Neural progenitor cell (in vitro differentiated cells): ENCODE results near the gene KLHL29. TPM values are rescaled to one million over a fixed set of nuclear protein-coding genes. Genes with fewer than 3 reads are reported as not detected.

Experiments
- DNase-seq: peaks from one replicate; pipeline ENCODE4 v3.0.0-alpha.2; 2016; ENCODE audit warnings: low spot score
- H2AFZ ChIP-seq: fragments of 200-600 bp; sonication (generic); replicated peaks from 2 replicates; pipeline ENCODE4 v1.6.1; 2016; ENCODE audit warnings: antibody characterized with exemption
- H3F3A ChIP-seq: fragments of 200-600 bp; sonication (generic); 2 replicates; pipeline ENCODE4 v1.6.1; 2016; ENCODE audit warnings: antibody characterized with exemption, low read depth
- H3K27ac ChIP-seq: fragments of 200-600 bp; sonication (generic); 2 replicates; pipeline ENCODE4 v1.5.1; 2016; ENCODE audit warnings: mild to moderate bottlenecking
- H3K27me3 ChIP-seq: fragments of 200-600 bp; sonication (generic); 2 replicates; pipeline ENCODE4 v1.6.1; 2016; ENCODE audit warnings: mild to moderate bottlenecking, moderate library complexity
- H3K36me3 ChIP-seq: fragments of 200-600 bp; sonication (generic); 2 replicates; pipeline ENCODE4 v1.5.1; 2016
- H3K4me1 ChIP-seq: fragments of 200-600 bp; sonication (generic); 2 replicates; pipeline ENCODE4 v1.6.1; 2016; ENCODE audit warnings: mixed run types
- H3K4me2 ChIP-seq: fragments of 200-600 bp; sonication (generic); 2 replicates; pipeline ENCODE4 v1.6.1; 2016
- H3K4me3 ChIP-seq: fragments of 200-600 bp; sonication (generic); 2 replicates; pipeline ENCODE4 v1.5.1; 2016
- H3K79me2 ChIP-seq: fragments of 200-600 bp; sonication (generic); 2 replicates; pipeline ENCODE4 v1.6.1; 2016; ENCODE audit warnings: low read depth
- H3K9ac ChIP-seq: fragments of 200-600 bp; sonication (generic); 2 replicates; pipeline ENCODE4 v1.6.1; 2016
- H3K9me3 ChIP-seq: fragments of 200-600 bp; sonication (generic); 2 replicates; pipeline ENCODE4 v1.5.1; 2016; ENCODE audit warnings: low read depth
- H4K20me1 ChIP-seq: fragments of 200-600 bp; sonication (generic); 2 replicates; pipeline ENCODE4 v1.6.1; 2016; ENCODE audit warnings: low read depth
- H3K27ac Mint-ChIP-seq: 3 replicates; pipeline ENCODE4 v1.8.0; 2021; ENCODE audit warnings: mixed read lengths
- H3K27me3 Mint-ChIP-seq: 2 replicates; pipeline ENCODE4 v1.8.0; 2022; ENCODE audit warnings: low read depth, mild to moderate bottlenecking, inconsistent platforms, moderate library complexity, mixed read lengths; ENCODE audit not compliant: insufficient read depth
- H3K36me3 Mint-ChIP-seq: 3 replicates; pipeline ENCODE4 v1.8.0; 2021; ENCODE audit warnings: mixed read lengths
- H3K4me1 Mint-ChIP-seq: 3 replicates; pipeline ENCODE4 v1.8.0; 2021; ENCODE audit warnings: mixed read lengths
- H3K4me3 Mint-ChIP-seq: 3 replicates; pipeline ENCODE4 v1.8.0; 2021; ENCODE audit warnings: mild to moderate bottlenecking, moderate library complexity, mixed read lengths
- H3K9me3 Mint-ChIP-seq: 3 replicates; pipeline ENCODE4 v1.8.0; 2020; ENCODE audit warnings: mixed read lengths
- EZH2 ChIP-seq: fragments of 200-600 bp; sonication (generic); IDR thresholded peaks from 2 replicates; pipeline ENCODE4 v1.6.1; 2017; ENCODE audit warnings: antibody characterized with exemption, mild to moderate bottlenecking, moderate library complexity
- EZH2phosphoT487 ChIP-seq: fragments of 200-600 bp; sonication (generic); IDR thresholded peaks from 2 replicates; pipeline ENCODE4 v1.6.1; 2017; ENCODE audit warnings: antibody characterized with exemption
- total RNA-seq: library from RNA; depleted of rRNA; stranded (reverse); fragments of >200 nt; gene quantifications from 2 replicates; pipeline ENCODE4 v1.2.3, GENCODE V29; 2015; ENCODE audit warnings: low replicate concordance
- TF ChIP-seq, protein P1 (sequence below): fragments of 200-600 bp; sonication (generic); IDR thresholded peaks from 2 replicates; pipeline ENCODE4 v1.5.1; 2017; ENCODE audit warnings: antibody characterized with exemption, mild to moderate bottlenecking

The KLHL29 gene
- total RNA-seq, 1 donor from 2014 or later = 1.6 TPM

DNA sequence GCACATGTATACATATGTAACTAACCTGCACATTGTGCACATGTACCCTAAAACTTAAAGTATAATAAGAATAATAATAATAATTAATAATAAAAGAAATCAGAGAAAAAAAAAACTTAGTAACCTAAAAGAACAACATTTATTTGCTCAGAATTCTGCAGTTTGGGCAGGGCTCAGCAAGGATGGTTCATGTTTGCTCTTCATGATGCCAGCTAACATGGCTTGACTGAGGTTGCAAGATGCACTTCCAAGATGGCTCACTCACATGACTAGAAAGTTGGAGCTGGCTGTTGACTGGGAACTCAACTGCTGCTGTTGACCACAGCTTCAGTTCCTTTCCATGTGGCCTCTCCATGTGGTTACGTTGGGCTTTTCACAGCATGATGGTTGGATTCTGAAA lies 56.4 kb downstream of the KLHL29 start:
- peaks cover 4% of the 10 kb centered on the region for H3K36me3 Mint-ChIP-seq
- no peak overlapping the region for H3K27ac Mint-ChIP-seq
- Histone ChIP-seq H3K9me3 (peaks cover 4% of the 10 kb centered on the region), H3K79me2 (no peaks in the 10 kb centered on the region), H2AFZ (no peak overlapping the region), H3K9ac (no peak overlapping the region), H3K27ac (no peak overlapping the region), H3K27me3 (no peaks in the 10 kb centered on the region), H3F3A (no peaks in the 10 kb centered on the region), H4K20me1 (no peaks in the 10 kb centered on the region), H3K36me3 (no peaks in the 10 kb centered on the region), H3K4me1 (no peaks in the 10 kb centered on the region), H3K4me3 (no peak overlapping the region), H3K4me2 (no peak overlapping the region)
- H3K27me3 Mint-ChIP-seq = no peaks in the 10 kb centered on the region
- TF ChIP-seq EZH2phosphoT487 = no peak
- peaks cover 3% of the 10 kb centered on the region for H3K4me1 Mint-ChIP-seq
- no peak for DNase-seq
- H3K9me3 Mint-ChIP-seq = peaks cover 9% of the 10 kb centered on the region
- no peak overlapping the region for H3K4me3 Mint-ChIP-seq

DNA sequence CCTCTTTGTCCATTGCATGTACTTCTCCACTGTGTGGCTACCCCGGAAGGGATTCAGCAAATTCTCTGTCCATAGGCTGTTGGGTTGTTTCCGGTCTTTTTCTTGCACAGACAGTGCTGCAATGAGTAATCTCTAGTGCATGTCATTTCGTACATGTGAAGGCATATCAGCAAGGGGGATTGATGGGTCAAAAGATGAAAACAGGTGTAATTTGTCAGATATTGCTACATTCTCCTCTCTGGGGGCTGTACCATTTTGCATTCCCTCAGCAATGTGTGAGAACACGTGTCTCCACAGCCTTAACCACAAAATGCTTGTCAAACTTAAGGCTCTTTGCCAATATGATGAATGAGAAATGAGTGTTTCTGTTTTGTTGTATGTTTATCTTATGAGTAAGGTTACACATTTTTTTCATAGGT lies 60.5 kb downstream of the KLHL29 start:
- TF ChIP-seq EZH2phosphoT487 (no peak), EZH2 (no peak)
- TF ChIP-seq, protein P1, sequence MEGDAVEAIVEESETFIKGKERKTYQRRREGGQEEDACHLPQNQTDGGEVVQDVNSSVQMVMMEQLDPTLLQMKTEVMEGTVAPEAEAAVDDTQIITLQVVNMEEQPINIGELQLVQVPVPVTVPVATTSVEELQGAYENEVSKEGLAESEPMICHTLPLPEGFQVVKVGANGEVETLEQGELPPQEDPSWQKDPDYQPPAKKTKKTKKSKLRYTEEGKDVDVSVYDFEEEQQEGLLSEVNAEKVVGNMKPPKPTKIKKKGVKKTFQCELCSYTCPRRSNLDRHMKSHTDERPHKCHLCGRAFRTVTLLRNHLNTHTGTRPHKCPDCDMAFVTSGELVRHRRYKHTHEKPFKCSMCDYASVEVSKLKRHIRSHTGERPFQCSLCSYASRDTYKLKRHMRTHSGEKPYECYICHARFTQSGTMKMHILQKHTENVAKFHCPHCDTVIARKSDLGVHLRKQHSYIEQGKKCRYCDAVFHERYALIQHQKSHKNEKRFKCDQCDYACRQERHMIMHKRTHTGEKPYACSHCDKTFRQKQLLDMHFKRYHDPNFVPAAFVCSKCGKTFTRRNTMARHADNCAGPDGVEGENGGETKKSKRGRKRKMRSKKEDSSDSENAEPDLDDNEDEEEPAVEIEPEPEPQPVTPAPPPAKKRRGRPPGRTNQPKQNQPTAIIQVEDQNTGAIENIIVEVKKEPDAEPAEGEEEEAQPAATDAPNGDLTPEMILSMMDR = no peak
- H3K4me3 ChIP-seq = no peak overlapping the region

DNA sequence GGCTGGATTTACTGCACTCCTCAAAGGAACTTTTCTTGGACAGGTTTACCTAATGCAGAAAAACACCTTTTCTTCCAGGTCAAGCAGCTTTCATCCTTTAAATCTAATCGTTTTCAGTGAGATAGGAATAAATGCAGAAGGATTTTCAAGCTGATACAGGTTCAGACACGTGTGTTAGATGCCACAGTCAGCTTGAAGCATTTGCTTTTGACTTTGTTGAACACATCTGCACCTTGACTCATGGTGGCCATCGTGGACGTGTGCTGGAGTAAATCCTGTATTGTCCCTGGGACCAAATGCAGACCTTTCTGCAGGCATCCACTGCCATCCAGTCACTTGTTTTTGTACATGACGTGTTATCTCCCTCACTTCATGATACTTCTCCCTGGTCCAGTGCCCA lies 61.9 kb downstream of the KLHL29 start:
- TF ChIP-seq, protein P1 = no peak
- TF ChIP-seq EZH2 (no peak), EZH2phosphoT487 (no peak)
- H3K9me3 Mint-ChIP-seq = peaks cover under 1% of the 10 kb centered on the region

More for the DNA sequence above, 60.5 kb downstream of the KLHL29 start:
- Mint-ChIP-seq H3K27ac (no peak overlapping the region), H3K9me3 (peaks cover 5% of the 10 kb centered on the region), H3K4me1 (peaks cover 2% of the 10 kb centered on the region), H3K36me3 (peaks cover 8% of the 10 kb centered on the region), H3K27me3 (no peaks in the 10 kb centered on the region), H3K4me3 (no peak overlapping the region)
- Histone ChIP-seq H3K79me2 (no peaks in the 10 kb centered on the region), H3K9ac (no peak overlapping the region), H3F3A (no peaks in the 10 kb centered on the region), H3K4me2 (no peak overlapping the region), H3K9me3 (peaks cover 4% of the 10 kb centered on the region), H3K27ac (no peak overlapping the region), H2AFZ (no peak overlapping the region), H4K20me1 (no peaks in the 10 kb centered on the region), H3K27me3 (no peaks in the 10 kb centered on the region), H3K4me1 (no peaks in the 10 kb centered on the region), H3K36me3 (no peaks in the 10 kb centered on the region)
- no peak for DNase-seq

DNA sequence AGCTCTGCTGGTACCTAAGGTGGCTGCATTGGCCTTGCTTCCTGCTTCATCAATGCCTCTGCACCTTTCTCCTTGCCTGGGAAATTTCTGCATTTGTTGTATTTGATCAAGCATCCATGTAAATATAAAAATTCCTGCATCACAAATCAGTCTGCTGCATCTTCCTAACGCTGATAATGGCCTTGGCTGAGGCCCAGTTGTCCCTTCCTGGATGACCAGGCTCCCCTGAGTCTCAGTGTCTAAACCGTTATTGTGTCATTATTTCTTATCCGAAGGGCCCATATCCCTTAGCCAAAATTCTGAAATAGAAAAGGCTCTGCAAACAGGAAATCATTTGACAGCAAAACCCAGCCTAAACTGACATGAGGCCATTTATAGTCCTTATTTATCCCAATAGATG lies 62.4 kb downstream of the KLHL29 start:
- no peaks in the 10 kb centered on the region for H3K79me2 ChIP-seq
- no peaks in the 10 kb centered on the region for H3K27me3 Mint-ChIP-seq
- H3K9me3 Mint-ChIP-seq = no peaks in the 10 kb centered on the region
- H3K4me1 ChIP-seq = no peaks in the 10 kb centered on the region
- peak overlapping the region; percentile 72 for H3K27ac Mint-ChIP-seq
- no peak overlapping the region for H3K27ac ChIP-seq
- TF ChIP-seq EZH2phosphoT487 = no peak
- TF ChIP-seq, protein P1 = no peak
- TF ChIP-seq EZH2 = no peak
- no peak overlapping the region for H3K4me3 ChIP-seq
- no peaks in the 10 kb centered on the region for H3F3A ChIP-seq
- no peaks in the 10 kb centered on the region for H3K27me3 ChIP-seq
- H3K4me3 Mint-ChIP-seq = no peak overlapping the region
- no peaks in the 10 kb centered on the region for H4K20me1 ChIP-seq
- peaks cover 7% of the 10 kb centered on the region for H3K4me1 Mint-ChIP-seq
- no peak overlapping the region for H3K4me2 ChIP-seq
- H3K9me3 ChIP-seq = no peaks in the 10 kb centered on the region
- no peak overlapping the region for H3K9ac ChIP-seq
- H3K36me3 ChIP-seq = no peaks in the 10 kb centered on the region
- peaks cover 9% of the 10 kb centered on the region for H3K36me3 Mint-ChIP-seq
- no peak overlapping the region for H2AFZ ChIP-seq
- no peak for DNase-seq

More for the DNA sequence above, 61.9 kb downstream of the KLHL29 start:
- Histone ChIP-seq H3K9me3 (no peaks in the 10 kb centered on the region), H3K4me2 (no peak overlapping the region), H3K27ac (no peak overlapping the region), H3K4me3 (no peak overlapping the region), H3K27me3 (no peaks in the 10 kb centered on the region), H3K36me3 (no peaks in the 10 kb centered on the region), H4K20me1 (no peaks in the 10 kb centered on the region), H3K4me1 (no peaks in the 10 kb centered on the region), H3K79me2 (no peaks in the 10 kb centered on the region), H2AFZ (no peak overlapping the region), H3K9ac (no peak overlapping the region), H3F3A (no peaks in the 10 kb centered on the region)
- no peak for DNase-seq
- Mint-ChIP-seq H3K36me3 (peaks cover 9% of the 10 kb centered on the region), H3K4me3 (no peak overlapping the region), H3K4me1 (peaks cover 4% of the 10 kb centered on the region), H3K27ac (no peak overlapping the region), H3K27me3 (no peaks in the 10 kb centered on the region)
